LNCaP clone FGC (cell line): ENCODE measurements around the gene KIAA1958.

Source experiments
- DNase-seq: peaks from one replicate; pipeline ENCODE4 v3.0.0-alpha.2; 2011; ENCODE audit warnings: low read depth
- H3K4me3 ChIP-seq: 2 replicates; pipeline ENCODE4 v1.5.1; 2011; ENCODE audit warnings: mild to moderate bottlenecking, low read depth, low read length, control low read depth
- CTCF ChIP-seq: IDR thresholded peaks from 2 replicates; pipeline ENCODE4 v1.5.1; 2012; ENCODE audit warnings: mild to moderate bottlenecking; ENCODE audit not compliant: control insufficient read depth, insufficient read depth; ENCODE audit errors: extremely low read depth

KIAA1958 gene

DNA sequence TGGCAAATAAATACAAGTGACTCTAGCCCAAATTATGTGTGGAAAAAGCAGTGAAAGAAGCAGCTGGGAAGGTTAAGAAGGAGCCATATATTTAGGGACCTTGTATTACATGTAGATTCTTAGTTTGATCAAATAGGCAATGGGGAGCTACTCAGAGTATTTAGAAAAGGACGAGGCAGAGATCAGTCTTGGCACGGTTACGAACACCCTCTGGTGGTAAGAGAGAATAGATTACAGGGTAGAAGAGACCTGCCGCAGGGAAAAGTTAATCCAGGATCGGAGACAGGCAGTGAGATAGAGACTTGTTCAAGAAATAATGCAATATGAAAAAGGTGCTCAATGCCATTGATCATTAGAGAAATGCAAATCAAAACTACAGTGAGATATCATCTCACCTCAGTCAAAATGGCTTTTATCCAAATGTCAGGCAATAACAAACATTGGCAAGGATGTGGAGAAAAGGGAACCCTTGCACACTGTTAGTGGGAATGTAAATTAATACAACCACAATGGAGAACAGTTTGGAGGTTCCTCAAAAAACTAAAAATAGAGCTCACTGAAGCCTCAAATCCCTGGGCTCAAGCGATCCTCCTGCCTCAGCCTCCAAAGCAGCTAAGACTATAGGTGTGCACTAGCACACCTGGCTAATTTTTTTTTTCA lies 219.3 kb downstream of the KIAA1958 start:
- TF ChIP-seq CTCF = peak; percentile 45
- no peak for DNase-seq
- H3K4me3 ChIP-seq = no peak overlapping the region

- no peak for DNase-seq
- no peak overlapping the region for H3K4me3 ChIP-seq
- TF ChIP-seq CTCF = peak; percentile 76
Measured at GRCh38 chr9:112711050-112711689, 224.5 kb downstream of the KIAA1958 start.

DNA sequence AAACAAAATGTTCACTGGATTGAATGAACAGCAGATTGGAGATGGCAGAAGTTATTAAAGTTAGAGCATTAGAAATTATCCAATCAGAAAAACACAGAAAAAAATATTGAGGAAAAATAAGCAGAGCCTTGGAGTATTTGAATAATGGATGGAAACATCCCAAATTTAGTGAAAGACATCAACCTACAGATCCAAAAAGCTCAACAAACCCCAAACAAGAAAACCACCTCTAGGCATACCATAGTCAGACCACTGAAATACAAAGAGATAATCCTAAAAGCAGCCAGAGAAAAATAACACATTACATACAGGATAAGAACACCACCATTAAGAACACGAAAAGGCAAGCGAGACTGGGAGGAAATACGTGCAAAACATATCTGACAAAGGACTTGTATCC lies 226.1 kb downstream of the KIAA1958 start:
- no peak for DNase-seq
- no peak overlapping the region for H3K4me3 ChIP-seq
- TF ChIP-seq CTCF = no peak

- DNase-seq = peak; percentile 90
- peak; percentile 35 for TF ChIP-seq CTCF
- H3K4me3 ChIP-seq = peak within 1 kb of the TSS; percentile 86
Measured at GRCh38 chr9:112717661-112718331, 231.2 kb downstream of the KIAA1958 start, which contains the start of gene INIP. Gene INIP, minus strand, starts transcription at chr9:112718117. Its CDS starts 1,632 bp downstream, at chr9:112716485.
